ENCODE results near the gene STEAP3.

Gene STEAP3

DNA sequence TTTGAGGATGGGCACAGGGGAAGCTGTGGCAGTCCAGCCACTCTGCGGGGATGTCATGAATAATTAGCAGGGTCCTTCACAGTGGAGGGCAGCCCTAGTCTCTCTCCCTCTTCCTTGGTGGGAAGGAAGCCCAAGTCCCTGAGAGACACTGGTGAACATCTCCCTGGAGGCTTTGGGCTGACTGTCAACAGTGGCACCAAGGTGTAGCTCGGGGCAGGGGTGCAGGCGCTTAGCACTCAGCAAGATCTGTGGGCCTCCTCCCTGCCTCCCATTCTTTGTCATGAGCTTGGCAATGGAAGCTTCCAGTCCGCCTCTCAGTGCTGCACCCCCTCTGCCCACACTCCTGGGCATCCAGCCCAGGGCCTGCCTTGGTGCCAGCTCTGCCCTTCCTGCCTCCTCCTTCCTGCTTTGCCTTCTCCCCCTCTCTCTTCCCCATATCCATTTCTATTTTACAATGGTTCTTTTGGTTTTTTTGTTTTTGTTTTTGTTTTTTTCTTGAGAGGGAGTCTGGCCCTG, 59.4 kb downstream of the STEAP3 start:
- DNase-seq = no peak

DNA sequence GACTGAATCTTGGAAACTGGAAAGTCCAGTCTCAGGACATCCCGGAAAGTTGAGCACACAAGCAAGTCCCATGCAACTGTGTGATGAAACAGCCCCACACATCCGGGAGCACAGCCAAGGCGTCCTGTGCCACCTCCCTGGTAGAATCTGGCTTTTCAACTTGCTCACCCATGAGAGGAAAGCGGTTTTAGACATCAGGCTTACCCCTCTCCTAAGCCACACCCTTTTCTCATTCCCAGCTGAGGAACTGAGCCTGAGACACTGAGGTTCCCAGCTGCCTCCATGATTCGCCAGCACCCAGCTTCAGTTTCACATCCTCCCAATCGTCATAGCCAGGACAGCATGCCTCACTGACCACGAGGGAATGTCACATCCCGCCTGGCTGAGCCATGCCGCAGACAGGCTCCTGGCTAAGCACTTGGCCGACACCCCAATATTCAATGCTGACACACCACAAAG, 60.3 kb downstream of the STEAP3 start:
- Histone ChIP-seq H3K4me3 (ENCODE audit: low read depth, low read length) (no peak overlapping the region), H3K9me3 (no peaks in the 10 kb centered on the region), H3K27me3 (no peaks in the 10 kb centered on the region), H3K36me3 (no peaks in the 10 kb centered on the region), H3K4me1 (no peaks in the 10 kb centered on the region)
- no peak for DNase-seq
- TF ChIP-seq, protein P1, sequence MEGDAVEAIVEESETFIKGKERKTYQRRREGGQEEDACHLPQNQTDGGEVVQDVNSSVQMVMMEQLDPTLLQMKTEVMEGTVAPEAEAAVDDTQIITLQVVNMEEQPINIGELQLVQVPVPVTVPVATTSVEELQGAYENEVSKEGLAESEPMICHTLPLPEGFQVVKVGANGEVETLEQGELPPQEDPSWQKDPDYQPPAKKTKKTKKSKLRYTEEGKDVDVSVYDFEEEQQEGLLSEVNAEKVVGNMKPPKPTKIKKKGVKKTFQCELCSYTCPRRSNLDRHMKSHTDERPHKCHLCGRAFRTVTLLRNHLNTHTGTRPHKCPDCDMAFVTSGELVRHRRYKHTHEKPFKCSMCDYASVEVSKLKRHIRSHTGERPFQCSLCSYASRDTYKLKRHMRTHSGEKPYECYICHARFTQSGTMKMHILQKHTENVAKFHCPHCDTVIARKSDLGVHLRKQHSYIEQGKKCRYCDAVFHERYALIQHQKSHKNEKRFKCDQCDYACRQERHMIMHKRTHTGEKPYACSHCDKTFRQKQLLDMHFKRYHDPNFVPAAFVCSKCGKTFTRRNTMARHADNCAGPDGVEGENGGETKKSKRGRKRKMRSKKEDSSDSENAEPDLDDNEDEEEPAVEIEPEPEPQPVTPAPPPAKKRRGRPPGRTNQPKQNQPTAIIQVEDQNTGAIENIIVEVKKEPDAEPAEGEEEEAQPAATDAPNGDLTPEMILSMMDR (IDR thresholded peaks at IDR 0.05; ENCODE audit: low read depth, low read length) = no peak

More for the DNA sequence above, 59.4 kb downstream of the STEAP3 start:
- no peaks in the 10 kb centered on the region for H3K36me3 ChIP-seq
- H3K9me3 ChIP-seq = no peaks in the 10 kb centered on the region
- H3K4me1 ChIP-seq = no peaks in the 10 kb centered on the region
- H3K4me3 ChIP-seq (ENCODE audit: low read depth, low read length) = no peak overlapping the region
- H3K27me3 ChIP-seq = no peaks in the 10 kb centered on the region
- TF ChIP-seq, protein P1 (IDR thresholded peaks at IDR 0.05; ENCODE audit: low read depth, low read length) = no peak

DNA sequence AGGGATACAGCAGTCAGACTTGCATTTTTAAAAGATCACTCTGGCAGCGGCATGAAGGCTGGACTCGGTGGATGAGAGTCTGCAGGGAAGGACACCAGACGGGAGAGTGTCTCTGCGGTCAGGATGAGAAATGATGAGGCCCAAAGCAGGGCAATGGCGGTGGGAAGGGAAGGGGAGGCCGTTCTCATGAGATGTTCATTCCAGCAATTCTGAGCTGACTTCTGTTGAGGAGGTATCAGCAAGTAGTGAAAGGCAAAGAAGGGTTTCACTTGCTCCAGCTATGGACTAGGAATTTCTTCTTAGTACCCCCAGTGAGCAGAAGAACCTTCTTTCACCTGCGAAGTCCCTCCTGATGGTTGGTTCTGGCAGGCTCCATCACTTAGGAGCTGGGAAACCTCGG, 63.0 kb downstream of the STEAP3 start:
- Histone ChIP-seq H3K4me3 (ENCODE audit: low read depth, low read length) (no peak overlapping the region), H3K4me1 (no peaks in the 10 kb centered on the region), H3K9me3 (no peaks in the 10 kb centered on the region), H3K36me3 (no peaks in the 10 kb centered on the region), H3K27me3 (no peaks in the 10 kb centered on the region)
- TF ChIP-seq, protein P1 (IDR thresholded peaks at IDR 0.05; ENCODE audit: low read depth, low read length) = no peak
- no peak for DNase-seq

DNA sequence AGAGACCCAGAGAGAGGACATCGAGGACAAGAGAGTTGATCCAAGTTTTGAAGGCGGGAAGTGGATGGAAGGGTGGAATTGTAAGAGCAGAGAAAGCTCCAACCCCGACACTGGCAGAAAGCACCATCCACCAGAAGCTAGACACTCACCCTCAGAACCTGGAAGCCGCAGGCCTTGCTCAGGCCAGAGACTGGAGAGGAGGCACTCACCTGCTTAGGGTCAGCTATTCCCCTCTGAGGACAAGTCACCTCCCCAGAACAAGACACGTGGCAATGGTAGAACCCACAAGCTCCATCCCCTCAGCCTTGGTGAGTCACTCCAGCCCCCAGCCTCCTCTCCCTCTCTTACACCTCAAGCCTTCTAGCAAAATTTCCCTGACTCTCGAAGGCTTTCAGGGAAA, 64.9 kb downstream of the STEAP3 start:
- no peak overlapping the region for H3K4me3 ChIP-seq (ENCODE audit: low read depth, low read length)
- no peak for DNase-seq
- H3K9me3 ChIP-seq = no peaks in the 10 kb centered on the region
- no peaks in the 10 kb centered on the region for H3K36me3 ChIP-seq
- TF ChIP-seq, protein P1 (IDR thresholded peaks at IDR 0.05; ENCODE audit: low read depth, low read length) = no peak
- H3K4me1 ChIP-seq = no peaks in the 10 kb centered on the region
- H3K27me3 ChIP-seq = no peaks in the 10 kb centered on the region

DNA sequence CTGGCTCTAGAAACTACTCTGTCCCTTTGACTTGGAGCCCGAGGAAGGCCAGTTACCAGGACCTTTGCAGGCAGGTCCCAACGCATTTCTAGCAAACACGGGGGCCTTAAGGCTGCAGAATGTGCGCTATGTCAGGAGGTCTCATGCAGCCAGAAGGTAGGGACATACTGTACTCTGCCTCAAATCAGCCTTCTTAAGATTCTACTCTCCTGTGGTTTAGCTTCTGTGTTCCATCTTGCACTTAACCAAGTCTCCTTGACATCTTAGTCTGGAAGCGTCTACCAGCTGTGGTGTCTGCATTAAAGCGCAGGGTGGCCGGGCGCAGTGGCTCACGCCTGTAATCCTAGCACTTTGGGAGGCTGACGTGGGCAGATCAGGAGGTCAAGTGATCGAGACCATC, 65.5 kb downstream of the STEAP3 start:
- no peak for DNase-seq
- Histone ChIP-seq H3K27me3 (no peaks in the 10 kb centered on the region), H3K4me1 (no peaks in the 10 kb centered on the region), H3K9me3 (no peaks in the 10 kb centered on the region), H3K4me3 (ENCODE audit: low read depth, low read length) (no peak overlapping the region), H3K36me3 (no peaks in the 10 kb centered on the region)
- TF ChIP-seq, protein P1 (IDR thresholded peaks at IDR 0.05; ENCODE audit: low read depth, low read length) = no peak

DNA sequence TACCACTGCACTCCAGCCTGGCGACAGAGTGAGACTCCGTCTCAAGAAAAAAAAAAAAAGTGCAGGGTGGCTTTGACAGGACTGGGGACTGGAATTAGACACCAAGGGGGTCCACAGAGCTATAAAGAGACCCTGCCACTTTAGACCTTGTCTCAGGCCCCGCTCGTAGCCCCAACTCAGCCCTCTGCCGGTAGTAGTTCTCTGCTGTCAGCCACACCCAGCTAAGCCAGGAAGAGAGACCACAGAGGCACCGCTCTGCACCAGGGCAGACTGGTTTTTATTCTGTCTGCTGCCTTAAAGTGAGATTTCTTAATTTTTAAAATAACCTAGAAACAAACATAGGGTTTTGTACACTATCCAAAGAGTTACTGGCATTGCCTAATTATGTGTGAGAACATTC, 66.0 kb downstream of the STEAP3 start:
- TF ChIP-seq, protein P1 (IDR thresholded peaks at IDR 0.05; ENCODE audit: low read depth, low read length) = no peak
- Histone ChIP-seq H3K4me1 (no peaks in the 10 kb centered on the region), H3K27me3 (no peaks in the 10 kb centered on the region), H3K36me3 (no peaks in the 10 kb centered on the region), H3K9me3 (no peaks in the 10 kb centered on the region), H3K4me3 (ENCODE audit: low read depth, low read length) (no peak overlapping the region)
- no peak for DNase-seq
